HepG2 (cell line): ENCODE measurements around the gene NXT1. TPM values are rescaled to one million over a fixed set of nuclear protein-coding genes. Genes with fewer than 3 reads are reported as not detected.
A peak's percentile ranks its signal among the peaks of the same experiment; 100 is the strongest.

Experiments
- ARID2 ChIP-seq: sonication (generic); formaldehyde crosslinking; IDR thresholded peaks from 2 replicates; pipeline ENCODE4 v1.8.1; 2022; ENCODE audit warnings: mild to moderate bottlenecking, missing genetic modification reagents, borderline replicate concordance
- CHD4 ChIP-seq: fragments of 200-600 bp; sonication (generic); IDR thresholded peaks from 2 replicates; pipeline ENCODE4 v1.7.0; 2017; ENCODE audit warnings: mild to moderate bottlenecking, low read length, borderline replicate concordance
- GMEB1 ChIP-seq: sonication (generic); formaldehyde crosslinking; IDR thresholded peaks from 2 replicates; pipeline ENCODE4 v1.5.1; 2020; ENCODE audit warnings: missing genetic modification reagents, mild to moderate bottlenecking, borderline replicate concordance
- HDAC6 ChIP-seq: fragments of 200-600 bp; sonication (generic); IDR thresholded peaks from 2 replicates; pipeline ENCODE4 v1.7.0; 2017; ENCODE audit warnings: mild to moderate bottlenecking, antibody characterized with exemption, low read length, low read depth
- KDM1A ChIP-seq: IDR thresholded peaks from 2 replicates; pipeline ENCODE4 v1.6.1; 2016; ENCODE audit warnings: missing compliant biosample characterization
- KLF15 ChIP-seq: sonication (generic); formaldehyde crosslinking; IDR thresholded peaks from 2 replicates; pipeline ENCODE4 v1.8.1; 2023; ENCODE audit warnings: borderline replicate concordance, mild to moderate bottlenecking, inconsistent platforms, missing genetic modification reagents, mixed read lengths
- MAX ChIP-seq: IDR thresholded peaks from 2 replicates; pipeline ENCODE4 v1.6.1; 2012; ENCODE audit warnings: inconsistent platforms
- MAZ ChIP-seq, 2 experiments: sonication (generic) in 1 of 2; formaldehyde crosslinking in 1 of 2; IDR thresholded peaks; 2 replicates each; pipeline versions ENCODE4 v1.5.0 to v1.6.1; 2012 to 2020; ENCODE audit warnings: low read depth in 2 of 2, mild to moderate bottlenecking in 2 of 2, borderline replicate concordance in 1 of 2, improper control_type of control experiment in 1 of 2, low read length in 1 of 2, missing genetic modification reagents in 1 of 2, moderate library complexity in 1 of 2
- MEIS1 ChIP-seq: sonication (generic); formaldehyde crosslinking; IDR thresholded peaks from 2 replicates; pipeline ENCODE4 v1.9.0; 2021; ENCODE audit warnings: mild to moderate bottlenecking, missing genetic modification reagents, moderate library complexity, borderline replicate concordance
- MTA1 ChIP-seq: sonication (generic); formaldehyde crosslinking; IDR thresholded peaks from 2 replicates; pipeline ENCODE4 v1.4.0; 2020; ENCODE audit warnings: missing genetic modification reagents, mild to moderate bottlenecking, borderline replicate concordance
- PRDM4 ChIP-seq: sonication (generic); formaldehyde crosslinking; IDR thresholded peaks from 2 replicates; pipeline ENCODE4 v1.9.0; 2021; ENCODE audit warnings: missing genetic modification reagents, borderline replicate concordance
- REXO4 ChIP-seq: sonication (generic); formaldehyde crosslinking; IDR thresholded peaks from 2 replicates; pipeline ENCODE4 v1.8.0; 2022; ENCODE audit warnings: missing genetic modification reagents, mild to moderate bottlenecking, borderline replicate concordance
- RFX3 ChIP-seq: IDR thresholded peaks from 2 replicates; pipeline ENCODE4 v1.6.1; 2016; ENCODE audit warnings: missing biosample characterization, missing genetic modification reagents
- SP4 ChIP-seq: sonication (generic); formaldehyde crosslinking; IDR thresholded peaks from 2 replicates; pipeline ENCODE4 v1.8.1; 2023; ENCODE audit warnings: mild to moderate bottlenecking, missing genetic modification reagents
- ZBTB21 ChIP-seq: sonication (generic); formaldehyde crosslinking; IDR thresholded peaks from 2 replicates; pipeline ENCODE4 v1.4.0; 2020; ENCODE audit warnings: missing genetic modification reagents
- ZFP36L1 ChIP-seq: sonication (generic); formaldehyde crosslinking; IDR thresholded peaks from 2 replicates; pipeline ENCODE4 v1.8.0; 2022; ENCODE audit warnings: mild to moderate bottlenecking, missing genetic modification reagents, moderate library complexity
- ZNF264 ChIP-seq: sonication (generic); formaldehyde crosslinking; IDR thresholded peaks from 2 replicates; pipeline ENCODE4 v1.4.0; 2020; ENCODE audit warnings: missing genetic modification reagents
- ZNF460 ChIP-seq: sonication (generic); formaldehyde crosslinking; IDR thresholded peaks from 2 replicates; pipeline ENCODE4 v1.5.1; 2020; ENCODE audit warnings: missing genetic modification reagents, mild to moderate bottlenecking, borderline replicate concordance
- ZNF501 ChIP-seq: sonication (generic); formaldehyde crosslinking; IDR thresholded peaks from 2 replicates; pipeline ENCODE4 v1.5.1; 2020; ENCODE audit warnings: mild to moderate bottlenecking, moderate library complexity, missing genetic modification reagents
- ZNF567 ChIP-seq: sonication (generic); formaldehyde crosslinking; IDR thresholded peaks from 2 replicates; pipeline ENCODE4 v1.8.1; 2023; ENCODE audit warnings: mild to moderate bottlenecking, missing genetic modification reagents, borderline replicate concordance
- ZNF703 ChIP-seq: sonication (generic); formaldehyde crosslinking; IDR thresholded peaks from 2 replicates; pipeline ENCODE4 v1.5.1; 2020; ENCODE audit warnings: missing genetic modification reagents, mild to moderate bottlenecking, moderate library complexity, borderline replicate concordance
- ZNF772 ChIP-seq: sonication (generic); formaldehyde crosslinking; IDR thresholded peaks from 2 replicates; pipeline ENCODE4 v1.5.0; 2020; ENCODE audit warnings: mild to moderate bottlenecking, missing genetic modification reagents
- ZNF781 ChIP-seq: sonication (generic); formaldehyde crosslinking; IDR thresholded peaks from 2 replicates; pipeline ENCODE4 v1.5.1; 2020; ENCODE audit warnings: borderline replicate concordance, mild to moderate bottlenecking, missing genetic modification reagents; ENCODE audit errors: not compliant biosample characterization
- polyA plus RNA-seq, 8 experiments: library from polyadenylated mRNA; depleted of rRNA in 3 of 8; stranded (reverse) in 7 of 8; unstranded in 1 of 8; fragments of >200 nt; fragmentation: Illumina TruSeq in 4 of 8; extraction: Trizol in 4 of 8; gene quantifications; 2 replicates each; pipeline versions ENCODE4 v1.2.1 to v1.2.3, GENCODE V29; 2011 to 2016; ENCODE audit warnings: low read depth in 4 of 8, missing spikeins in 1 of 8, mixed read lengths in 1 of 8; ENCODE audit not compliant: insufficient read depth in 1 of 8
- total RNA-seq, 5 experiments: library from RNA; depleted of rRNA; stranded (reverse); fragments of >200 nt; fragmentation: Illumina TruSeq; extraction: Trizol; gene quantifications; 2 replicates each; pipeline ENCODE4 v1.2.3, GENCODE V29; 2016; ENCODE audit warnings: low read depth in 1 of 5

Gene NXT1
- total and polyA plus RNA-seq, 2 of the 13 experiments (the other 11 are each of a cell fraction or from before 2014, with no cell fraction given): 35.6 to 65.9 TPM

DNA sequence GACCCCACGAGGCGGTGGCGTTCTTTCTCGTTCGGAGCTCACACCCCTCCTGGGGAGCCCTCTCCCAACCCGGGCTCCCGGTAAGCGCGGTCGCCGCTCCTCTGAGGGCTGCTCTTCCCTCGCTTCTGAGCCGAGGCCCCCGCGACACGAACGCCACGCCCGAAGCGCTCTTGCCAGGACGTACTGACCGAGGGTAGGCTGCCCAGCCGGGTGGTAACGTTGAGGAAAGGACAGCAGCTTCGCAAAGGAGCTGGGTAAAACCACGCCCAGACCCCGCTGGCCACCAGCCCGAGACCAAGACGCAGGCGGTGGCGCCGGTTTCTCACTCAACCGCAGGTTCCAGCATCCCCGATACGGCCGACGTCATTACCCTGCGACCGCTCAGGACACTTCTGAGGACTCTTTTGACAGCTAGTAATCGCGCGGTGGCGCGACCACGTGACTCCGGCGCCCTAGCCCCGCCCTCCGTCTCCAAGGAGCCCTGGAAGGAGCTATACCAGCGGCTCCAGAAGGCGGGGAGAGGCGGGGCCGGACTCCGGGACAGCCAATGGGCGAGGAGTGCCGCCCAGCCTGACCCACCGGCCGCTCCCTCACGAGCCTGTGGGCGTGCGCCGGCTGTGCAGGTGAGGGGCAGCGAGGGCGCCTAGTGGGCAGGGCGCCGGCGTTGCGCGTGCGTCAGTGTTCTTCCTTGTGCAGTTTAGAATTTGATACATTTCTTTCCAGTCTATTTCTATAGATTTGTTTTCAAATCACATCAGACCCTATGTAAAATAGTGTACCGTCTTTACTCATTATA is 7.4 kb downstream of the NXT1 start (continued):
- TF ChIP-seq ZNF460 (CRISPR knock-in tag): no peak
- peak; percentile 87 for TF ChIP-seq SP4
- TF ChIP-seq MAX: peak; percentile 95
- TF ChIP-seq ZNF567 (CRISPR knock-in tag): peak; percentile 88; the same call in 1 of the 2 replicates
- no peak; the same call in 1 of the 2 replicates for TF ChIP-seq PRDM4 (CRISPR knock-in tag)
- TF ChIP-seq CHD4: 0 out of 2 replicates have a peak, but pooled peaks have one; percentile 62
- peak; percentile 100 for TF ChIP-seq ZNF501 (CRISPR knock-in tag)
- TF ChIP-seq ZNF781 (CRISPR knock-in tag): peak; percentile 60
- no peak; the same call in 1 of the 2 replicates for TF ChIP-seq ZBTB21 (CRISPR knock-in tag)
- peak; percentile 62 for TF ChIP-seq ZNF264 (CRISPR knock-in tag)
- TF ChIP-seq REXO4 (CRISPR knock-in tag): peak; percentile 65; the same call in 1 of the 2 replicates
- TF ChIP-seq GMEB1 (CRISPR knock-in tag): peak; percentile 90
- no peak for TF ChIP-seq ARID2 (CRISPR knock-in tag)
- peak; percentile 72 for TF ChIP-seq RFX3 (CRISPR knock-in tag)
- peak; percentile 88 for TF ChIP-seq MTA1 (CRISPR knock-in tag)
- no peak for TF ChIP-seq HDAC6
- TF ChIP-seq MEIS1 (CRISPR knock-in tag): peak; percentile 100
- no peak for TF ChIP-seq KLF15 (CRISPR knock-in tag)
- TF ChIP-seq ZFP36L1: peak; percentile 75; the same call in 1 of the 2 replicates
- peak; percentile 77 for TF ChIP-seq MAZ (IDR thresholded peaks at IDR 0.05; ENCODE audit: borderline replicate concordance, low read depth, low read length)
- peak; percentile 84 for TF ChIP-seq MAZ (CRISPR knock-in tag; IDR thresholded peaks at IDR 0.05; ENCODE audit: low read depth)
- TF ChIP-seq ZNF703 (CRISPR knock-in tag): no peak
- TF ChIP-seq ZNF772: peak; percentile 82
- TF ChIP-seq KDM1A: peak; percentile 64; the same call in 1 of the 2 replicates
